Activated CD4-positive, alpha-beta T cell treated with anti-CD3 and anti-CD28 coated beads for 36 hours (primary cell): ENCODE data around the gene GRIA4. TPM values are rescaled to one million over a fixed set of nuclear protein-coding genes. Genes with fewer than 3 reads are reported as not detected.

Source experiments
- ATAC-seq: fragments of 200-7000 bp; cut with Tn5 transposase; one replicate; pipeline ENCODE4 v1.10.0; 2021; ENCODE audit warnings: mild to moderate bottlenecking, moderate library complexity
- CTCF ChIA-PET: fragments of 350-600 bp; sonication (Branson Sonifier 250); formaldehyde crosslinking; loops from one replicate; lab custom pipeline; 2021; ENCODE audit warnings: antibody characterized with exemption; lab: Charles Lee
- POLR2A ChIA-PET: fragments of 350-600 bp; sonication (Branson Sonifier 250); formaldehyde crosslinking; loops from one replicate; lab custom pipeline; 2021; ENCODE audit warnings: antibody characterized with exemption, inconsistent platforms; lab: Charles Lee
- DNase-seq: peaks from one replicate; pipeline ENCODE4 v3.0.0-alpha.2; 2020
- H3K27ac Mint-ChIP-seq: one replicate; pipeline ENCODE4 v1.8.0; 2021; ENCODE audit warnings: mixed read lengths
- H3K27me3 Mint-ChIP-seq: one replicate; pipeline ENCODE4 v1.8.0; 2021; ENCODE audit warnings: mixed read lengths
- H3K36me3 Mint-ChIP-seq: one replicate; pipeline ENCODE4 v1.8.0; 2021; ENCODE audit warnings: low read depth, mixed read lengths
- H3K4me1 Mint-ChIP-seq: one replicate; pipeline ENCODE4 v1.8.0; 2021; ENCODE audit warnings: mixed read lengths
- H3K4me3 Mint-ChIP-seq: one replicate; pipeline ENCODE4 v1.8.0; 2021; ENCODE audit warnings: mild to moderate bottlenecking, moderate library complexity, mixed read lengths
- H3K9me3 Mint-ChIP-seq: one replicate; pipeline ENCODE4 v1.8.0; 2021; ENCODE audit warnings: low read depth, mixed read lengths
- intact Hi-C, 2 experiments: fragments of 100-400 bp; cut with DNase I in 1 of 2; cut with micrococcal nuclease in 1 of 2; formaldehyde crosslinking; loops; one replicate each; pipeline versions ENCODE4 v1.14.2 to v1.15.1; 2022 to 2024; cut with DNase I, micrococcal nuclease
- total RNA-seq, 2 experiments: library from RNA; stranded (reverse); gene quantifications; one replicate each; pipeline ENCODE4 v1.2.3, GENCODE V29; 2021

The GRIA4 gene
- total RNA-seq, 2 experiments from 2014 or later = not detected

DNA sequence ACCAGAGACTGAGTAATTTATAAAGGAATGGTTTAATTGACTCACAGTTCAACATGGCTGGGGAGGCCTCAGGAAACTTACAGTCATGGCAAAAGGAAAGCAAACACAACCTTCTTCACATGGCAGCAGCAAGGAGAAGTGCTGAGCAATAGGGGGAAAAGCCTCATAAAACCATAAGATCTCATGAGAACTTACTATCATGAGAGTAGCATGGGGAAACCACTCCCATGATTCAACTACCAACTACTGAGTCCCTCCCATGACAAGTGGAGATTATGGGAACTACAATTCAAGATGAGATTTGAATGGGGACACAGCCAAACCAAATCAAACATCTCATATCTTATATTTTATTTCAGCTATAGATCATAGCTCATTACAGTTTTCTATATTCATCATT, 33.0 kb downstream of the GRIA4 start:
- Mint-ChIP-seq H3K4me3 (no peak overlapping the region), H3K27me3 (no peaks in the 10 kb centered on the region), H3K27ac (no peak overlapping the region), H3K36me3 (no peaks in the 10 kb centered on the region), H3K4me1 (no peaks in the 10 kb centered on the region), H3K9me3 (peaks cover 3% of the 10 kb centered on the region)
- ATAC-seq (peak; percentile 64), DNase-seq (no peak)
- ChIA-PET CTCF (interaction anchor here (1.0 kb wide), 1 partner anchor 12 kb away, joined by 3 read pairs; no protein-coding TSS in a partner anchor), POLR2A (no interaction called here)
- intact Hi-C loops = no loop called here

DNA sequence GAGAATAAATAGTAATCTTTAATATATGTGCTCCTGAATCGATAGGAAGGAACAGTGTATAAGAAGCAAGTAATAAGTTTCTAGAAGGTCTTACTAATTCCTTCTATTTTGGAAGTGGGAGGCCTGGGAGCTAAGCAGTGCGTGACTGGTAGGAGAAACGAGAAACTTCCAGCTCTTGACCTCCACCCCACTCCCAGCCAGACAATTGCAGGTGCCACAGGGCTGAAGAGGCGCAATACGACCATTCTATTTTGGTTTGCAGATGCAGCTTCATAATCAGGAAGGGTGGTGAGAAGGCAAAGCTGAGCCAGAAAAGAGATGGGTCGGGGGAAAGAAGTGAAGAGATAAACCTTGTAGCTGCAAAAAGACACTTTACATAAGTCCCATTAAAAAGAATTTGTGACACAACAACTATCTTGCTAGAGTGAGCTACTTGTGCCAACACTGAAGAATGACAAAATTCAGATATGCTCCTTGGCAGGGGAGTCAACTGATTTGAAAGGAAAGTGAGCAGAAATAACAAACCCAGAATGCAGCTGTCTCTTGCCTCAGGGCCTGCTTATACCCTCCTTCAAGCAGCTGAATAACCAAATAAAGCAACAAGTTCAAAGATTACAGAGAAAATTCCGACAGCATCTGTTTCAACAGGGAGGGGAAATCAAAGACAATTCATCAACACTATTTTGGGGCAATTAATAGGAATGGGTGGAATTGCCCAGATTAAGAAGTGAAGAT, 35.1 kb downstream of the GRIA4 start:
- H3K27me3 Mint-ChIP-seq = no peaks in the 10 kb centered on the region
- H3K4me3 Mint-ChIP-seq = no peak overlapping the region
- ATAC-seq (no peak), DNase-seq (no peak)
- H3K36me3 Mint-ChIP-seq = no peaks in the 10 kb centered on the region
- CTCF ChIA-PET = interaction anchor here (0.6 kb wide), 2 partner anchors 18 to 158 kb away, joined by 3 read pairs; no protein-coding TSS in a partner anchor
- POLR2A ChIA-PET = no interaction called here
- peaks cover 3% of the 10 kb centered on the region for H3K9me3 Mint-ChIP-seq
- no peak overlapping the region for H3K27ac Mint-ChIP-seq
- no peaks in the 10 kb centered on the region for H3K4me1 Mint-ChIP-seq
- intact Hi-C loops = no loop called here

DNA sequence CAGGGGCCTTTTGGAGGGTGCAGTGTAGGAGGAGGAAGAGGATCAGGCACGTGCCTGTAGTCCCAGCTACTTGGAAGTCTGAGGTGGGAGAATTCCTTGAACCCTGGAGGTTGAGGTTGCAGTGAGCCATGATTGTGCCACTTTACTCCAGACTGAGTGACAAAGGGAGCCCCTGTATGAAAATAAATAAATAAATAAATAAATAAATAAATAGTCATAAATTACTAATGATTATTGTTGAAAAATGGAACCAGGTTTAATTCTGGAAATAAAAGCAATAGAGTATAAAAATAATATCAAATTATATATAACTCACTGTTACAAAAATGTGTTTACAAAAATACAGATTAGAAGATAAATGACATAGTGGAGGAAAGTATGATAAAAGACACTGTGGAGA, 37.9 kb downstream of the GRIA4 start:
- ChIA-PET CTCF (no interaction called here), POLR2A (no interaction called here)
- intact Hi-C loops = no loop called here
- Mint-ChIP-seq H3K9me3 (peaks cover 3% of the 10 kb centered on the region), H3K27ac (no peak overlapping the region), H3K4me3 (no peak overlapping the region), H3K27me3 (no peaks in the 10 kb centered on the region), H3K36me3 (no peaks in the 10 kb centered on the region), H3K4me1 (no peaks in the 10 kb centered on the region)
- DNase-seq (no peak), ATAC-seq (no peak)

DNA sequence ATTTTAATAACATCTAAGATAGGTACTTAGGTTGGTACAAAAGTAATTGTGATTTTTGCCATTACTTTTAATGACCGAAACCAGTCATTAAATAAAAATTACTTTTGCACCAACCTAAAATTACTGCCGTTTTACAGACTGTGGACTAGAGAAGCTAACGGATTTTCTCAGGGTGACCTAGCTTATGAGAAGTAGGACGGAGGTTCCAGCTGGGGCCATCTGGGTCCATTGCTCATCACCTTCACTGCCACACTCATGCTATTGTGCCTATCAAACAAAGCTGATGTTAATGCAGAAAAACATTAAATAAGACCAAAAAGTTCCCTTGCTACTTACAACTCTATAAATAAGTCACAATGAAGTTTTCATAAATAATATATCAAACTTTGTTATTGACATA, 38.9 kb downstream of the GRIA4 start:
- ChIA-PET POLR2A (no interaction called here), CTCF (interaction anchor here (0.8 kb wide), 1 partner anchor 10 kb away, joined by 3 read pairs; no protein-coding TSS in a partner anchor)
- peaks cover 3% of the 10 kb centered on the region for H3K9me3 Mint-ChIP-seq
- H3K36me3 Mint-ChIP-seq = no peaks in the 10 kb centered on the region
- H3K27me3 Mint-ChIP-seq = no peaks in the 10 kb centered on the region
- no peak overlapping the region for H3K27ac Mint-ChIP-seq
- ATAC-seq (no peak), DNase-seq (no peak)
- no peak overlapping the region for H3K4me3 Mint-ChIP-seq
- no peaks in the 10 kb centered on the region for H3K4me1 Mint-ChIP-seq
- intact Hi-C loops = no loop called here

DNA sequence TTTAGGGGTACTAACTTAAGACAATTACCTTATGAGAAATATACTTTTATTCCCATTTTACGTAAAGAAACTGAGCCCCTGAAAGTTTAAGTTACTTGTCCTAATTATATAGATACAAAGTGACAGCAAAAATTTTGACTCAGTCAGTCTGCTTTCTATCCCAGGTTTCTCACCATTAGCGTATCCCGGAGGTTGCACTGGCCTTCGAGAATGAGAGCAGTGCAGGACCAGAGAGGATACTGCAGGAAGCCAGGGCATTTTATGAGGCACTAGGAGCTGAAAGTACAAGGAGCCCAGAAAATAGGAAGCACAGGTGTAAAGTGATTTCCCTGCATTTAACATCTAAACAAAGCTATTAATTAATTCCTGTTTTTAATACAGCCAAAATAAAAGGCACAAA, 55.4 kb downstream of the GRIA4 start:
- intact Hi-C loops = loop anchor here in 1 of 2 experiments (10.0 kb wide), 1 partner anchor 1570 kb away; no protein-coding TSS in a partner anchor
- POLR2A ChIA-PET = no interaction called here
- no peak for ATAC-seq

DNA sequence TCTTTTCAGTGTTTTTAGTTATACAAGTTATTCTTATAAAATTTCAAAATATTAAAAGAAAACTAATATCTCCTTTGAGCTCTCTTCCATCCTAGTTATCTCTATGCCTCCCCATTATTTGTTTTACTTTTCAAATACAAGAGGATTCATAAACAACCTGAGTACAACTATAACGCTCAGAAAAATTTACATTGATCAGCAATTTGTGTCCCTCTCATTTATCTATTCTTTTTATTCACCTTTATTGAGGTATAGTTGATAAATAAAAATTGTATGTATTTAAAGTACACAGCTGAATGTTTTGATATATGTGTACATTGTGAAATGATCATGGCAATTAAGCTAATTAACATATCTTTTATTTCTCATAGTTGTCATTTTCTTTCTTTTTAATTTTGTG, 57.6 kb downstream of the GRIA4 start:
- no peaks in the 10 kb centered on the region for H3K4me1 Mint-ChIP-seq
- ChIA-PET CTCF (no interaction called here), POLR2A (no interaction called here)
- H3K9me3 Mint-ChIP-seq = peaks cover 2% of the 10 kb centered on the region
- no peaks in the 10 kb centered on the region for H3K27me3 Mint-ChIP-seq
- no peak for ATAC-seq
- H3K27ac Mint-ChIP-seq = no peak overlapping the region
- intact Hi-C loops = loop anchor here in 1 of 2 experiments (10.0 kb wide), 1 partner anchor 1573 kb away; no protein-coding TSS in a partner anchor
- no peak for DNase-seq
- H3K4me3 Mint-ChIP-seq = no peak overlapping the region
- no peaks in the 10 kb centered on the region for H3K36me3 Mint-ChIP-seq

More for the DNA sequence above, 55.4 kb downstream of the GRIA4 start:
- Mint-ChIP-seq H3K4me1 (no peaks in the 10 kb centered on the region), H3K27me3 (no peaks in the 10 kb centered on the region), H3K4me3 (no peak overlapping the region), H3K27ac (no peak overlapping the region), H3K36me3 (no peaks in the 10 kb centered on the region), H3K9me3 (no peaks in the 10 kb centered on the region)
- DNase-seq = no peak
- CTCF ChIA-PET = interaction anchor here (0.5 kb wide), 1 partner anchor 138 kb away, joined by 3 read pairs; no protein-coding TSS in a partner anchor

- Mint-ChIP-seq H3K27me3 (no peaks in the 10 kb centered on the region), H3K27ac (no peak overlapping the region), H3K4me3 (no peak overlapping the region), H3K9me3 (peaks cover 2% of the 10 kb centered on the region), H3K4me1 (no peaks in the 10 kb centered on the region), H3K36me3 (no peaks in the 10 kb centered on the region)
- POLR2A ChIA-PET = no interaction called here
- CTCF ChIA-PET = no interaction called here
- intact Hi-C loops = no loop called here
- DNase-seq (peak; percentile 6), ATAC-seq (no peak)
These were observed 60.9 kb downstream of the GRIA4 start for GRCh38 chr11:105670811-105671210.

GRCh38 chr11:105673089-105673488, 63.2 kb downstream of the GRIA4 start:
- Mint-ChIP-seq H3K36me3 (no peaks in the 10 kb centered on the region), H3K4me1 (no peaks in the 10 kb centered on the region), H3K27ac (no peak overlapping the region), H3K4me3 (no peak overlapping the region), H3K9me3 (peaks cover 2% of the 10 kb centered on the region), H3K27me3 (no peaks in the 10 kb centered on the region)
- ATAC-seq (no peak), DNase-seq (peak; percentile 42)
- ChIA-PET CTCF (no interaction called here), POLR2A (no interaction called here)
- intact Hi-C loops = no loop called here

DNA sequence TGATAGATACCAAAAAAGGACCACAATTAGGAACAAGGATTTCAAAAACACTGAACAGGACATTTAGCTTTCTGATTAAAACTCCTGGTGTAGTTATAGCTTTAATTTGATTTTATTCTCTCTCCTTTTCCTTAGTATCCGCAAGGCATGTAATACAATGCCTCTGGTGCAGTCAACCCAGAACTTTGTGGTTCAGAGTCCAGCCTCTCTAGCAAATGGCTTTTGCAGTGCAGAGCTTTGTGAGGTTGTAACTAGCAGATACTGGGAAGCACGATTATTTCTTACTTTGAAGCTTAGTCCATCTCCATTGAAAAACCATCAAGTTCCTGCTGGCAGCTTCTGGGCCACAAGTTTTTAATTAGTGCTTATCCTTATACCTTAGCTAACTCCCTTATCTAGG, 79.8 kb downstream of the GRIA4 start:
- ATAC-seq (no peak), DNase-seq (no peak)
- intact Hi-C loops = no loop called here
- H3K9me3 Mint-ChIP-seq = no peaks in the 10 kb centered on the region
- no peaks in the 10 kb centered on the region for H3K4me1 Mint-ChIP-seq
- no peak overlapping the region for H3K27ac Mint-ChIP-seq
- CTCF ChIA-PET = no interaction called here
- H3K27me3 Mint-ChIP-seq = no peaks in the 10 kb centered on the region
- no peaks in the 10 kb centered on the region for H3K36me3 Mint-ChIP-seq
- no peak overlapping the region for H3K4me3 Mint-ChIP-seq
- POLR2A ChIA-PET = no interaction called here

GRCh38 chr11:105690467-105690866, 80.6 kb downstream of the GRIA4 start:
- no peaks in the 10 kb centered on the region for H3K4me1 Mint-ChIP-seq
- H3K27me3 Mint-ChIP-seq = no peaks in the 10 kb centered on the region
- no peaks in the 10 kb centered on the region for H3K36me3 Mint-ChIP-seq
- DNase-seq = no peak
- H3K9me3 Mint-ChIP-seq = no peaks in the 10 kb centered on the region
- H3K4me3 Mint-ChIP-seq = no peak overlapping the region
- intact Hi-C loops = no loop called here
- no peak for ATAC-seq
- CTCF ChIA-PET = interaction anchor here (0.6 to 0.8 kb wide), 2 partner anchors 17 to 1426 kb away, joined by 3 read pairs; no protein-coding TSS in a partner anchor
- H3K27ac Mint-ChIP-seq = no peak overlapping the region
- POLR2A ChIA-PET = no interaction called here

- H3K4me1 Mint-ChIP-seq = no peaks in the 10 kb centered on the region
- no peak for DNase-seq
- no peaks in the 10 kb centered on the region for H3K27me3 Mint-ChIP-seq
- no peaks in the 10 kb centered on the region for H3K9me3 Mint-ChIP-seq
- H3K27ac Mint-ChIP-seq = no peak overlapping the region
- intact Hi-C loops = no loop called here
- no peak overlapping the region for H3K4me3 Mint-ChIP-seq
- no peak for ATAC-seq
- no peaks in the 10 kb centered on the region for H3K36me3 Mint-ChIP-seq
- POLR2A ChIA-PET = no interaction called here
- CTCF ChIA-PET = interaction anchor here (0.6 kb wide), 1 partner anchor 11 kb away, joined by 4 read pairs; no protein-coding TSS in a partner anchor
These were observed 83.3 kb downstream of the GRIA4 start for GRCh38 chr11:105693075-105693759.
